ENCODE measurements around the gene FBN2.

- TF ChIP-seq CTCF (IDR thresholded peaks at IDR 0.05) (no peak), POLR2A (IDR thresholded peaks at IDR 0.05) (no peak)
Measured at GRCh38 chr5:128345247-128345646, 192.8 kb downstream of the FBN2 start.

All from lower leg skin (tissue), 3 donors.